ENCODE measurements around the gene PITPNC1. TPM values are rescaled to one million over a fixed set of nuclear protein-coding genes. Genes with fewer than 3 reads are reported as not detected.
A peak's percentile ranks its signal among the peaks of the same experiment; 100 is the strongest.

PITPNC1 gene
- total RNA-seq, 1 donor from 2014 or later: 8.1 TPM

DNA sequence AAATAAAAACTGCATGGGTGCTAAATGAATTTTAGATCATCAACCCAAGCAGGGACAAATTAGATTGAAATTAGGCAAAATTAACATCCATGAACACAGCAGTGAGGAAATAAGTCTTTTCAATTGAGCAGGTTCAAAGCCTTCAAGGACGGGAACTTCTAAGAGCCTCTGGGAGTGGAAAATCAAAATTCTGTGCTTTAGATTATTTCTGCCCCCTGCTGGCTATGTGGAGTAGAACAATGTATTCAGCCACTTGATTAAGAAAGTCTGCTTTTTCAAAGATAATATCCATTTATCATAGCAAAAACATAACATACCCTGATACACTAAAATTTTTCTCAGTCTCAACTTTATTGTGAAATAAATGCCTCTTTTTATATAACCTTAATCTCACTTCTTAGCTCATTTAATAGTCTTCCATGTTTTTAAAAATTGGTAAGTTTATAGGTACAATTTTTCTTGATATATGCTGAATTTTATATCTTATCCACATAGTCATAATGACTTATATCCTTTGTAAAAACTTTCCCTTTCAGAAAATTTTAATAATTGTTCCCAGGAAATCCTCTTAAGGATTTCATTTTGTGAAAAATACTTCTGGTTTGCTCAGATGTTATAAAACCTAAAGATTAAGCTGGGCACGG lies 312.6 kb downstream of the PITPNC1 start:
- Histone ChIP-seq H3K4me3 (no peak overlapping the region), H3K27me3 (no peaks in the 10 kb centered on the region), H3K9me3 (no peaks in the 10 kb centered on the region), H3K27ac (no peak overlapping the region), H3K4me1 (no peaks in the 10 kb centered on the region), H3K36me3 (no peaks in the 10 kb centered on the region)
- intact Hi-C loops (cut with DNase I): loop anchor here (2.0 kb wide), 1 partner anchor 311 kb away; no protein-coding TSS in a partner anchor
- TF ChIP-seq POLR2AphosphoS5 (IDR thresholded peaks at IDR 0.05; ENCODE audit: insufficient read depth in 1 of 2, low read depth in 1 of 2): no peak
- TF ChIP-seq, protein P1, sequence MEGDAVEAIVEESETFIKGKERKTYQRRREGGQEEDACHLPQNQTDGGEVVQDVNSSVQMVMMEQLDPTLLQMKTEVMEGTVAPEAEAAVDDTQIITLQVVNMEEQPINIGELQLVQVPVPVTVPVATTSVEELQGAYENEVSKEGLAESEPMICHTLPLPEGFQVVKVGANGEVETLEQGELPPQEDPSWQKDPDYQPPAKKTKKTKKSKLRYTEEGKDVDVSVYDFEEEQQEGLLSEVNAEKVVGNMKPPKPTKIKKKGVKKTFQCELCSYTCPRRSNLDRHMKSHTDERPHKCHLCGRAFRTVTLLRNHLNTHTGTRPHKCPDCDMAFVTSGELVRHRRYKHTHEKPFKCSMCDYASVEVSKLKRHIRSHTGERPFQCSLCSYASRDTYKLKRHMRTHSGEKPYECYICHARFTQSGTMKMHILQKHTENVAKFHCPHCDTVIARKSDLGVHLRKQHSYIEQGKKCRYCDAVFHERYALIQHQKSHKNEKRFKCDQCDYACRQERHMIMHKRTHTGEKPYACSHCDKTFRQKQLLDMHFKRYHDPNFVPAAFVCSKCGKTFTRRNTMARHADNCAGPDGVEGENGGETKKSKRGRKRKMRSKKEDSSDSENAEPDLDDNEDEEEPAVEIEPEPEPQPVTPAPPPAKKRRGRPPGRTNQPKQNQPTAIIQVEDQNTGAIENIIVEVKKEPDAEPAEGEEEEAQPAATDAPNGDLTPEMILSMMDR (IDR thresholded peaks at IDR 0.05): peak; percentile 75 to 82 (median 78)
- no peak for TF ChIP-seq POLR2A (IDR thresholded peaks at IDR 0.05)
- no peak for DNase-seq (ENCODE audit: extremely low spot score in 2 of 2)

DNA sequence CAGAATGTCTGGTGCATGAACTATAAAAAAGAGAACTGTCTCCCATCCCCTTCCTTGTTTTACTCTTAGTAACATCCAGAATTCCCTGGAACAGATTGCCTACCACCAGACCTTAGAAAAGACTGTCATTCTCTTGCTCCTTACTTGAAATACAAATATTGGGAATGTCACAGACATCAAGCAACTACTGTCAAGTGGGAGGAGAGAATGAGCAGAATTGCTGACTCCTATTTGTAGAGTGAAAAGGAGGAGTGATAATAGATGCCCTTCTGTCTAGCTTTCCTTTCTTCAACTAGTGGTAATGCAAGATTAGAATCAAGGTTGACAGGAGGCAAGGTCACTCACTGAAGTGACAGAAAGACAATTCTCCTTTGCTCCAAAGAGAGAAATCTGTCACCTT lies 316.7 kb downstream of the PITPNC1 start:
- DNase-seq (ENCODE audit: extremely low spot score in 2 of 2): no peak
- no peaks in the 10 kb centered on the region for H3K36me3 ChIP-seq
- H3K4me1 ChIP-seq: no peaks in the 10 kb centered on the region
- H3K27ac ChIP-seq: no peak overlapping the region
- no peaks in the 10 kb centered on the region for H3K9me3 ChIP-seq
- TF ChIP-seq, protein P1 (IDR thresholded peaks at IDR 0.05): no peak
- TF ChIP-seq POLR2A (IDR thresholded peaks at IDR 0.05) (no peak), POLR2AphosphoS5 (IDR thresholded peaks at IDR 0.05; ENCODE audit: insufficient read depth in 1 of 2, low read depth in 1 of 2) (no peak)
- no peaks in the 10 kb centered on the region for H3K27me3 ChIP-seq
- intact Hi-C loops (cut with DNase I): no loop called here
- no peak overlapping the region for H3K4me3 ChIP-seq

DNA sequence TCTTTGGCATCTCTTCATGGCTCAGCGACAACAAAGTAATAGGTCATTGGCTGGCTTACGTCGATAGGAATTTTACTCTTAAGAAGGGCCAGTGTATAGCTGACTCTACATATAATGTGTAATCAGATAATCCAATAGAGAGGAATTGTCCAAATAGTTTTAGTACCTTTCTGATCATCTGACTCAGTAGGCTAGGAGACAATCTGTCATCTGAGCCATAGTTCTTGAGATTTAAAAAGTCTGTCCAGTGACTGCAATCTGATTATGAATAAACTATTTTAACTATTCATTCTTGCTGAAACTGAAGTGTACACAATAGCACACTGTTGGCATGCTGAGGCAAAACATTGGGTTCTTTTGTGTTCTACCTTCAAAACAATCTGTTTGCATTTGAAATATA lies 319.3 kb downstream of the PITPNC1 start:
- Histone ChIP-seq H3K36me3 (no peaks in the 10 kb centered on the region), H3K4me1 (no peaks in the 10 kb centered on the region), H3K9me3 (no peaks in the 10 kb centered on the region), H3K4me3 (no peak overlapping the region), H3K27ac (no peak overlapping the region), H3K27me3 (no peaks in the 10 kb centered on the region)
- TF ChIP-seq POLR2A (IDR thresholded peaks at IDR 0.05): no peak
- no peak for DNase-seq (ENCODE audit: extremely low spot score in 2 of 2)
- intact Hi-C loops (cut with DNase I): no loop called here

DNA sequence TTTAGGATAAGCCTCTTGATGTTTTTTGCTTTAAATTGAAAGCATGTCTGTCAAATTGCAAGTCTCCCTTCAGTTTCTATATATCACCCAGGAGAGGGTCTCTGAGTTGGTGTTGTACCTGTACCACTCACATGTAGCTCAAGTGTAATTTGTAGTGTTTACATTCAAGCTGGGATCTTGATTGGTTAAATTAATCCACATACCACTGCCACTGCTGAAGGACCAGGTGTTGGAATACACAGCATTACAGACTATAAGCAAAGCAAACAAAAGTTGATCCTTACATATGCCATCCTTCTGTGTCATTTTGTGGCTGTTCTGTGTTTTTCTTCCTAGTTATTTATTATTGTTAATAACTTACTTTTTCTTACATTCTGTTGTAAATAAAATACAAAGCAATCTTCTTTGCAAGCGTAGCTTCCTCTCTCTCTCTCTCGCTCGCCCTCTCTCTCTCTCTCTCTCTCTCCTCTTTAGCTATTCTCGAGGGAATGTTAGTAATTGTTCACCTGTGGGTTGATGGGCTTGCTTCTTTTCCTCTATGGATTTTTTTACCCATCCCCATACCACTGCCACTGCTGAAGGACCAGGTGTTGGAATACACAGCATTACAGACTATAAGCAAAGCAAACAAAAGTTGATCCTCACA lies 319.9 kb downstream of the PITPNC1 start:
- intact Hi-C loops (cut with DNase I): no loop called here
- no peak overlapping the region for H3K4me3 ChIP-seq
- no peaks in the 10 kb centered on the region for H3K4me1 ChIP-seq
- no peaks in the 10 kb centered on the region for H3K36me3 ChIP-seq
- TF ChIP-seq, protein P1 (IDR thresholded peaks at IDR 0.05): no peak
- no peak for TF ChIP-seq POLR2AphosphoS5 (IDR thresholded peaks at IDR 0.05; ENCODE audit: insufficient read depth in 1 of 2, low read depth in 1 of 2)
- TF ChIP-seq POLR2A (IDR thresholded peaks at IDR 0.05): no peak
- no peaks in the 10 kb centered on the region for H3K9me3 ChIP-seq
- DNase-seq (ENCODE audit: extremely low spot score in 2 of 2): no peak
- H3K27me3 ChIP-seq: no peaks in the 10 kb centered on the region
- no peak overlapping the region for H3K27ac ChIP-seq

DNA sequence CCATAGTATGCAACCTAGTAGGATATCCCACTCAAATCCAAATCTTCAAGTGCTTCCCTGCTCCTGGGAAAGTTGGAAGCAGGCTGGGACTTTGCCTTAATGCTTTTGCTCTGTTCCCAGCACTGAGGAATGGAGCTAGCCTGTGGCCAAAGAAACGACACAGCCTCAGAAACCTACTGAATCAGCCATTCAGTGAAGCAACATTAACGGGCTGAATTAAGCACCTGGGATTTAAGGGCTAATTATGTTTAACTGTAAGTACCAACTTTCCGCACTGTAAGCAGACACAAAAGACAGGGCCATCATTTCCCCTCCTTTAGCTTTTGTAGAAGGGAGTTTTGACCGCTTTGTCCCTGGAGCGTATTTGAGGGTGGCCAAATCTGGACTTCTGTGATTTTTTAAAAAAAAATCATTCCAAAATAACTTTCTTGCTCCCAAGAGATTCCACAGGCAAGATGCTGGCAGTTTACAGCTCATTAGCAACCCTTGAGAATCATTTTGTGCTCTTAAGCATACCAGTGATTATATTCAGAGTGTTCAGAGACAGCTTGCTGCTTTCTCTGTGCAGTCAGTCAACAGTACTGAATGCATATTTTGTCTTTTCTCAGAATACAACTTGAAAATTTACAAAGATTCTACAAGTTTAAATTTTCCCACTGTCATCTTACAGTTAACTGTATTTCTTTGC lies 323.1 kb downstream of the PITPNC1 start:
- no peak for DNase-seq (ENCODE audit: extremely low spot score in 2 of 2)
- Histone ChIP-seq H3K36me3 (no peaks in the 10 kb centered on the region), H3K27ac (no peak overlapping the region), H3K9me3 (no peaks in the 10 kb centered on the region), H3K27me3 (no peaks in the 10 kb centered on the region), H3K4me3 (no peak overlapping the region), H3K4me1 (no peaks in the 10 kb centered on the region)
- intact Hi-C loops (cut with DNase I): no loop called here
- TF ChIP-seq POLR2A (IDR thresholded peaks at IDR 0.05) (no peak), POLR2AphosphoS5 (IDR thresholded peaks at IDR 0.05; ENCODE audit: insufficient read depth in 1 of 2, low read depth in 1 of 2) (no peak)
- TF ChIP-seq, protein P1 (IDR thresholded peaks at IDR 0.05): no peak
